ENCODE results near the gene KRTAP10-2.

- TF ChIP-seq EZH2phosphoT487 (IDR thresholded peaks at IDR 0.05; ENCODE audit: borderline replicate concordance, low read depth, low read length) (no peak), CTCF (conservative IDR thresholded peaks at IDR 0.05; ENCODE audit: low read length) (no peak)
Observed at GRCh38 chr21:44514218-44514520, 37.1 kb downstream of the KRTAP10-2 start.
